K562 (cell line): ENCODE results near the gene EFHB. TPM values are rescaled to one million over a fixed set of nuclear protein-coding genes. Genes with fewer than 3 reads are reported as not detected.

Experiments used
- ETS1 ChIP-seq: conservative IDR thresholded peaks from 2 replicates; pipeline ENCODE4 v1.6.1; 2011; ENCODE audit warnings: low read depth, mild to moderate bottlenecking, low read length; ENCODE audit not compliant: control insufficient read depth
- ETV6 ChIP-seq, 3 experiments: fragments of 150-350 bp in 1 of 3; sonication (generic) in 1 of 3; formaldehyde crosslinking in 1 of 3; IDR thresholded peaks; 2 replicates each; pipeline versions ENCODE4 v1.6.1 to v1.8.0; 2014 to 2022; ENCODE audit warnings: borderline replicate concordance in 2 of 3, low read depth in 2 of 3, antibody characterized with exemption in 1 of 3, low read length in 1 of 3, mild to moderate bottlenecking in 1 of 3, missing genetic modification reagents in 1 of 3
- NR2C1 ChIP-seq, 2 experiments: fragments of 450-650 bp; IDR thresholded peaks; 2 replicates each; pipeline ENCODE4 v1.6.1; 2017; ENCODE audit warnings: mild to moderate bottlenecking in 2 of 2, antibody characterized with exemption in 1 of 2, inconsistent platforms in 1 of 2, missing compliant biosample characterization in 1 of 2, missing genetic modification characterization in 1 of 2
- NUFIP1 ChIP-seq: fragments of 450-650 bp; IDR thresholded peaks from 2 replicates; pipeline ENCODE4 v1.6.1; 2018; ENCODE audit not compliant: partially characterized antibody
- PML ChIP-seq: IDR thresholded peaks from 2 replicates; pipeline ENCODE4 v1.6.1; 2012; ENCODE audit warnings: low read length, inconsistent platforms
- RNF2 ChIP-seq: sonication (generic); IDR thresholded peaks from 2 replicates; pipeline ENCODE4 v1.6.1; 2016
- TCF3 ChIP-seq: sonication (generic); formaldehyde crosslinking; IDR thresholded peaks from 2 replicates; pipeline ENCODE4 v1.4.0; 2020; ENCODE audit warnings: mild to moderate bottlenecking, missing genetic modification reagents
- ZNF277 ChIP-seq: fragments of 250-450 bp; sonication (Bioruptor Pico); IDR thresholded peaks from 2 replicates; pipeline ENCODE4 v1.8.0; 2022; ENCODE audit warnings: inconsistent platforms, mild to moderate bottlenecking, moderate library complexity, borderline replicate concordance
- ZNF407 ChIP-seq: fragments of 450-650 bp; IDR thresholded peaks from 2 replicates; pipeline ENCODE4 v1.6.1; 2016; ENCODE audit warnings: low read depth
- ZNF561 ChIP-seq: fragments of 450-650 bp; formaldehyde crosslinking; conservative IDR thresholded peaks from 2 replicates; pipeline ENCODE4 v1.4.0; 2020; ENCODE audit warnings: mild to moderate bottlenecking, moderate library complexity
- polyA plus RNA-seq, 8 experiments: library from polyadenylated mRNA; depleted of rRNA in 4 of 8; stranded (reverse) in 5 of 8; unstranded in 3 of 8; fragments of >200 nt; fragmentation: Nextera tagmentation in 2 of 8; fragmentation: Illumina TruSeq in 1 of 8; extraction: Ambion mirVana in 2 of 8; extraction: Trizol in 1 of 8; gene quantifications; 2 replicates each; pipeline versions ENCODE4 v1.2.1 to v1.2.3, GENCODE V29; 2011 to 2014; ENCODE audit warnings: inconsistent platforms in 1 of 8, missing spikeins in 1 of 8
- total RNA-seq, 7 experiments: library from RNA; depleted of rRNA in 6 of 7; stranded (reverse); fragments of >200 nt in 6 of 7; fragmentation: Illumina TruSeq in 2 of 7; extraction: Trizol in 2 of 7; gene quantifications; 2 replicates each; pipeline versions ENCODE4 v1.2.1 to v1.2.3, GENCODE V29; 2011 to 2021; ENCODE audit warnings: low replicate concordance in 1 of 7

EFHB gene
- total and polyA plus RNA-seq, 9 of the 15 experiments (the other 6 are each of a cell fraction or from before 2014, with no cell fraction given), result 1.5 to 4.0 (median 1.8) TPM

- no peak for TF ChIP-seq ZNF407
- no peak for TF ChIP-seq NUFIP1
- TF ChIP-seq TCF3 (CRISPR knock-in tag), result no peak
- no peak for TF ChIP-seq PML
- TF ChIP-seq ETS1, result no peak
- no peak for TF ChIP-seq NR2C1 (IDR thresholded peaks at IDR 0.05)
- TF ChIP-seq NR2C1 (tag; IDR thresholded peaks at IDR 0.05), result no peak
- no peak for TF ChIP-seq ZNF277 (CRISPR knock-in tag)
- TF ChIP-seq ZNF561 (CRISPR knock-in tag), result no peak
- TF ChIP-seq RNF2, result no peak
- TF ChIP-seq ETV6 (IDR thresholded peaks at IDR 0.05; ENCODE audit: borderline replicate concordance in 1 of 2, low read depth in 2 of 2, low read length in 1 of 2), result no peak
- no peak for TF ChIP-seq ETV6 (CRISPR knock-in tag; IDR thresholded peaks at IDR 0.05; ENCODE audit: borderline replicate concordance)
- TF ChIP-seq, all 486 proteins: peak for 0
Measured at GRCh38 chr3:19954676-19955075, 20.7 kb upstream of the EFHB start (continued).
